WI38 (cell line): ENCODE results near the gene UBN2.
A peak's percentile ranks its signal among the peaks of the same experiment; 100 is the strongest.
"Not testable (repeated sequence)": the region's sequence is repeated elsewhere in the genome, so short reads cannot be mapped to it uniquely, and the experiment has no call there.

Source experiments
- H3K4me3 ChIP-seq: 2 replicates; pipeline ENCODE4 v1.5.1; 2011; ENCODE audit warnings: low read depth, mild to moderate bottlenecking, control low read depth, low read length
- TF ChIP-seq, protein P1 (sequence below): IDR thresholded peaks from 2 replicates; pipeline ENCODE4 v1.5.1; 2012; ENCODE audit warnings: low read depth, mild to moderate bottlenecking, control low read depth, low read length

Gene UBN2

DNA sequence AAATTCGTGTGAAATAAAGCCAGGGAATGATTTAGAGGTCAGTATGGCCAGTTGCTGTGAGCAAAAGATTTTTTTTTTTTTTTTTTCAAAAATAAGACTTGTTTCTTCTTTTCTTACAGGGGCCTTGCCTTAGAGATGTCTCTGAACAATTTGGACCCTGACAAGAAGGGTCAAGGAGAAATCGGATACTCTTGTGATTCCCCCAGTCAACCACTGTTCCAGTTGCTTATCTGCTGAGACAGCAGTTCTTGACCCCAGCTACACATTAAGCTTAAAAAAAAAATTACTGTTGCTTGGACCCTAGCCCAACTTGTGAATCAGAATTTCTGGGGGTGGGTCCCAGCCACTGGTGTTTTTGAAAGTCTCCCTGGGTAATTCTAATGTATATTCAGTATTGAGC is 98.1 kb downstream of the UBN2 start:
- no peak overlapping the region for H3K4me3 ChIP-seq
- TF ChIP-seq, protein P1, sequence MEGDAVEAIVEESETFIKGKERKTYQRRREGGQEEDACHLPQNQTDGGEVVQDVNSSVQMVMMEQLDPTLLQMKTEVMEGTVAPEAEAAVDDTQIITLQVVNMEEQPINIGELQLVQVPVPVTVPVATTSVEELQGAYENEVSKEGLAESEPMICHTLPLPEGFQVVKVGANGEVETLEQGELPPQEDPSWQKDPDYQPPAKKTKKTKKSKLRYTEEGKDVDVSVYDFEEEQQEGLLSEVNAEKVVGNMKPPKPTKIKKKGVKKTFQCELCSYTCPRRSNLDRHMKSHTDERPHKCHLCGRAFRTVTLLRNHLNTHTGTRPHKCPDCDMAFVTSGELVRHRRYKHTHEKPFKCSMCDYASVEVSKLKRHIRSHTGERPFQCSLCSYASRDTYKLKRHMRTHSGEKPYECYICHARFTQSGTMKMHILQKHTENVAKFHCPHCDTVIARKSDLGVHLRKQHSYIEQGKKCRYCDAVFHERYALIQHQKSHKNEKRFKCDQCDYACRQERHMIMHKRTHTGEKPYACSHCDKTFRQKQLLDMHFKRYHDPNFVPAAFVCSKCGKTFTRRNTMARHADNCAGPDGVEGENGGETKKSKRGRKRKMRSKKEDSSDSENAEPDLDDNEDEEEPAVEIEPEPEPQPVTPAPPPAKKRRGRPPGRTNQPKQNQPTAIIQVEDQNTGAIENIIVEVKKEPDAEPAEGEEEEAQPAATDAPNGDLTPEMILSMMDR, result no peak

DNA sequence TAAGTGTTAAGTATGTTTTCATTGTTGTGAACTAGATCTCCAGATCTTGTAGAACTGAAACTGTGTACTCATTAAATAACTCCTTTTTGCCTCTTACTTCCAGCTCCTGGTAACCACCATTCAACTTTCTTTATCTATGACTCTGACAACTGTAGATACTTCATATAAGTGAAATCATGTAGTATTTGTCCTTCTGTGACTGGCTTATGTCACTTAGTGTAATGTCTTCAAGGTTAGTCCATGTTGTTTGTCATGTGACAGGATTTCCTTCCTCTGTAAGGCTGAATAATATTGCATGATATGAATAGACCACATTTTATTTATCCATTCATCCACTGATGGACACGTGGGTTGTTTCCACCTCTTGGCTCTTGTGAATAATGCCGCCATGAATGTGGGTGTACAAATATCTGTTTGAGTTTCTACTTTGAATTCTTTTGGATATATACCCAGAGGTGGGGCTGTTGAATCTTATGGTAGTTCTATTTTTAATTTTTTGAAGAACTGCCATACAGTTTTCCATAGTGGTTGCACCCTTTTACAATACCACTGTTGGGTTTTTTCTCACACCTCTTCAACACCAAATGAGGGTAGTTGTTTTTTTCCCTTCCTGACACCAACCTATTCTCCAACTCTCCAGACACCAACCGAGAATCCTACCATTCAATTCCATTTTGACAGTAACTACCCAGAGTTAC is 99.4 kb downstream of the UBN2 start:
- TF ChIP-seq, protein P1, result no peak
- no peak overlapping the region for H3K4me3 ChIP-seq

GRCh38 chr7:139332697-139333359 is 101.8 kb downstream of the UBN2 start:
- TF ChIP-seq, protein P1, result no peak

GRCh38 chr7:139333443-139333842 is 102.4 kb downstream of the UBN2 start:
- H3K4me3 ChIP-seq, result not testable (repeated sequence)

More at GRCh38 chr7:139332697-139333359, 101.8 kb downstream of the UBN2 start:
- no peak overlapping the region for H3K4me3 ChIP-seq

- H3K4me3 ChIP-seq, result no peak overlapping the region
- TF ChIP-seq, protein P1, result no peak
Measured at GRCh38 chr7:139334399-139335150, 103.5 kb downstream of the UBN2 start.

DNA sequence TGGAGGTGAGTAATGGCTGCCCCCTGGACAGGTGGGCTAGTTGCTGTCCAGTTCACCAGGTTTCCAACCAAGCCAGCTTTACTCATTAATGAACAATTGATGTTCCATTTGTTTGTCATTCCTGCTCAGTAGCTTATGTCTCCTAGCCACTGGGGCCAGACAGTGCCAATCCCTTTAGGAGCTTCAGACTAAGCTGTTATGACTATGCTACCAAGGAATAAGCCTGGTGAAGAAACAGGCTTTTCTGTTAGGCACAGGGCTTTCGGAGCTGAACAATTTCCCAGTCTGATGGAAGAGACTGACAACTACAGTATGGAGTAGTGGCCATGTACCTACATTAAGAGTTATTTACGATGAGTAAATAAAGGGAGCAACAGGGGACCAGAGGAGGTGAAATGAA is 108.0 kb downstream of the UBN2 start:
- H3K4me3 ChIP-seq, result no peak overlapping the region
- TF ChIP-seq, protein P1, result no peak

GRCh38 chr7:139339698-139340036 is 108.6 kb downstream of the UBN2 start:
- peak overlapping the region; percentile 91 for H3K4me3 ChIP-seq
- TF ChIP-seq, protein P1, result no peak
